HepG2 (cell line): ENCODE results near the gene ARHGEF1. TPM values are rescaled to one million over a fixed set of nuclear protein-coding genes. Genes with fewer than 3 reads are reported as not detected.
A peak's percentile ranks its signal among the peaks of the same experiment; 100 is the strongest.

ENCODE experiments used
- BCL6 ChIP-seq: IDR thresholded peaks from 2 replicates; pipeline ENCODE4 v1.6.1; 2016; ENCODE audit warnings: missing genetic modification reagents, missing compliant biosample characterization
- FOXM1 ChIP-seq: sonication (generic); formaldehyde crosslinking; IDR thresholded peaks from 2 replicates; pipeline ENCODE4 v1.5.0; 2020; ENCODE audit warnings: missing genetic modification reagents
- HES4 ChIP-seq: sonication (generic); formaldehyde crosslinking; IDR thresholded peaks from 2 replicates; pipeline ENCODE4 v1.9.0; 2021; ENCODE audit warnings: mild to moderate bottlenecking, missing genetic modification reagents, borderline replicate concordance
- HMG20B ChIP-seq: conservative IDR thresholded peaks from 2 replicates; pipeline ENCODE4 v1.6.1; 2016; ENCODE audit warnings: missing genetic modification reagents, missing compliant biosample characterization
- MBD4 ChIP-seq: IDR thresholded peaks from 2 replicates; pipeline ENCODE4 v1.6.1; 2012; ENCODE audit warnings: low read length, inconsistent platforms, borderline replicate concordance
- MED1 ChIP-seq: sonication (generic); formaldehyde crosslinking; IDR thresholded peaks from 2 replicates; pipeline ENCODE4 v1.4.0; 2020; ENCODE audit warnings: missing genetic modification reagents
- MTA3 ChIP-seq: sonication (generic); formaldehyde crosslinking; IDR thresholded peaks from 2 replicates; pipeline ENCODE4 v1.4.0; 2020; ENCODE audit warnings: missing genetic modification reagents
- MXD1 ChIP-seq: sonication (generic); formaldehyde crosslinking; IDR thresholded peaks from 2 replicates; pipeline ENCODE4 v1.4.0; 2020; ENCODE audit warnings: mild to moderate bottlenecking, missing genetic modification reagents
- MZF1 ChIP-seq: sonication (generic); formaldehyde crosslinking; IDR thresholded peaks from 2 replicates; pipeline ENCODE4 v1.8.1; 2023; ENCODE audit warnings: mild to moderate bottlenecking, missing genetic modification reagents, borderline replicate concordance
- NCOA5 ChIP-seq: sonication (generic); formaldehyde crosslinking; IDR thresholded peaks from 2 replicates; pipeline ENCODE4 v1.4.0; 2020; ENCODE audit warnings: missing genetic modification reagents
- PRDM15 ChIP-seq: sonication (generic); formaldehyde crosslinking; IDR thresholded peaks from 2 replicates; pipeline ENCODE4 v1.4.0; 2020; ENCODE audit warnings: missing genetic modification reagents
- SIX4 ChIP-seq: sonication (generic); formaldehyde crosslinking; IDR thresholded peaks from 2 replicates; pipeline ENCODE4 v1.4.0; 2020; ENCODE audit warnings: missing genetic modification reagents
- SP1 ChIP-seq, 2 experiments: fragments of 450-650 bp in 1 of 2; sonication (generic) in 1 of 2; formaldehyde crosslinking in 1 of 2; IDR thresholded peaks; 2 replicates each; pipeline versions ENCODE4 v1.4.0 to v1.6.1; 2016 to 2020; ENCODE audit warnings: missing genetic modification reagents in 1 of 2
- TFE3 ChIP-seq: IDR thresholded peaks from 2 replicates; pipeline ENCODE4 v1.6.1; 2016
- UBTF ChIP-seq: sonication (generic); formaldehyde crosslinking; IDR thresholded peaks from 2 replicates; pipeline ENCODE4 v1.4.0; 2020; ENCODE audit warnings: mild to moderate bottlenecking, missing genetic modification reagents
- ZNF207 ChIP-seq: fragments of 450-650 bp; IDR thresholded peaks from 2 replicates; pipeline ENCODE4 v1.6.1; 2016; ENCODE audit warnings: antibody characterized with exemption, borderline replicate concordance
- ZNF276 ChIP-seq: sonication (generic); formaldehyde crosslinking; IDR thresholded peaks from 2 replicates; pipeline ENCODE4 v1.4.0; 2020; ENCODE audit warnings: mild to moderate bottlenecking, low read depth, missing genetic modification reagents
- ZNF616 ChIP-seq: sonication (generic); formaldehyde crosslinking; IDR thresholded peaks from 2 replicates; pipeline ENCODE4 v1.5.0; 2020; ENCODE audit warnings: low read depth, mild to moderate bottlenecking, missing genetic modification reagents
- ZNF792 ChIP-seq: IDR thresholded peaks from 2 replicates; pipeline ENCODE4 v1.6.1; 2016
- polyA plus RNA-seq, 8 experiments: library from polyadenylated mRNA; depleted of rRNA in 3 of 8; stranded (reverse) in 7 of 8; unstranded in 1 of 8; fragments of >200 nt; fragmentation: Illumina TruSeq in 4 of 8; extraction: Trizol in 4 of 8; gene quantifications; 2 replicates each; pipeline versions ENCODE4 v1.2.1 to v1.2.3, GENCODE V29; 2011 to 2016; ENCODE audit warnings: low read depth in 4 of 8, missing spikeins in 1 of 8, mixed read lengths in 1 of 8; ENCODE audit not compliant: insufficient read depth in 1 of 8
- total RNA-seq, 5 experiments: library from RNA; depleted of rRNA; stranded (reverse); fragments of >200 nt; fragmentation: Illumina TruSeq; extraction: Trizol; gene quantifications; 2 replicates each; pipeline ENCODE4 v1.2.3, GENCODE V29; 2016; ENCODE audit warnings: low read depth in 1 of 5

Gene ARHGEF1
- total and polyA plus RNA-seq, 2 of the 13 experiments (the other 11 are each of a cell fraction or from before 2014, with no cell fraction given) = 33.7 to 34.7 TPM

- TF ChIP-seq PRDM15 = peak; percentile 42; the same call in 1 of the 2 replicates
- TF ChIP-seq SIX4 (CRISPR knock-in tag) = peak; percentile 63; the same call in 1 of the 2 replicates
- TF ChIP-seq MED1 (CRISPR knock-in tag) = peak; percentile 84
- TF ChIP-seq ZNF792 = peak; percentile 69; the same call in 1 of the 2 replicates
- peak; percentile 60 for TF ChIP-seq UBTF (CRISPR knock-in tag)
- no peak for TF ChIP-seq MBD4
- TF ChIP-seq SP1 (IDR thresholded peaks at IDR 0.05) = no peak
- peak; percentile 59 for TF ChIP-seq SP1 (CRISPR knock-in tag; IDR thresholded peaks at IDR 0.05)
- no peak for TF ChIP-seq ZNF207
- TF ChIP-seq NCOA5 (CRISPR knock-in tag) = no peak
- TF ChIP-seq HES4 (CRISPR knock-in tag) = no peak
- TF ChIP-seq MZF1 (CRISPR knock-in tag) = no peak
- no peak for TF ChIP-seq ZNF276 (CRISPR knock-in tag)
- TF ChIP-seq ZNF616 (CRISPR knock-in tag) = 0 out of 2 replicates have a peak, but pooled peaks have one; percentile 77
- no peak for TF ChIP-seq FOXM1 (CRISPR knock-in tag)
- TF ChIP-seq MXD1 (CRISPR knock-in tag) = peak; percentile 48; the same call in 1 of the 2 replicates
- TF ChIP-seq HMG20B = 0 out of 2 replicates have a peak, but pooled peaks have one; percentile 18
- no peak for TF ChIP-seq MTA3 (CRISPR knock-in tag)
- TF ChIP-seq TFE3 (CRISPR knock-in tag) = peak; percentile 61; the same call in 1 of the 2 replicates
- TF ChIP-seq BCL6 = peak; percentile 58; the same call in 1 of the 2 replicates
Measured at GRCh38 chr19:41883821-41884733, 1.1 kb downstream of the ARHGEF1 start (continued).
